KMS-11 (cell line): ENCODE data around the gene HPCAL1.

Source experiments
- H2AFZ ChIP-seq: fragments of 200-600 bp; sonication (generic); 2 replicates; pipeline ENCODE4 v1.6.1; 2016; ENCODE audit warnings: antibody characterized with exemption, mixed run types, low read depth
- H3K27ac ChIP-seq: fragments of 200-600 bp; sonication (generic); 2 replicates; pipeline ENCODE4 v1.6.1; 2016; ENCODE audit warnings: mild to moderate bottlenecking, mixed run types
- H3K27me3 ChIP-seq: fragments of 200-600 bp; sonication (generic); 2 replicates; pipeline ENCODE4 v1.6.1; 2017; ENCODE audit warnings: mild to moderate bottlenecking, low read depth, mixed run types, moderate library complexity; ENCODE audit not compliant: insufficient read depth
- H3K36me3 ChIP-seq: fragments of 200-600 bp; sonication (generic); 2 replicates; pipeline ENCODE4 v1.6.1; 2017; ENCODE audit warnings: mild to moderate bottlenecking, mixed run types; ENCODE audit not compliant: insufficient read depth
- H3K4me1 ChIP-seq: fragments of 200-600 bp; sonication (generic); 2 replicates; pipeline ENCODE4 v1.6.1; 2016; ENCODE audit warnings: mild to moderate bottlenecking, low read depth, mixed run types; ENCODE audit not compliant: poor library complexity, severe bottlenecking
- H3K4me2 ChIP-seq: fragments of 200-600 bp; sonication (generic); 2 replicates; pipeline ENCODE4 v1.7.0; 2016; ENCODE audit warnings: mild to moderate bottlenecking, mixed run types
- H3K4me3 ChIP-seq: fragments of 200-600 bp; sonication (generic); IDR thresholded peaks from 2 replicates; pipeline ENCODE4 v1.6.1; 2017; ENCODE audit warnings: low read depth, low read length, mixed read lengths; ENCODE audit not compliant: insufficient read depth
- H3K79me2 ChIP-seq: fragments of 200-600 bp; sonication (generic); 2 replicates; pipeline ENCODE4 v1.6.1; 2016; ENCODE audit warnings: low read depth, mixed run types; ENCODE audit not compliant: insufficient read depth
- H3K9ac ChIP-seq: fragments of 200-600 bp; sonication (generic); 2 replicates; pipeline ENCODE4 v1.6.1; 2016; ENCODE audit warnings: mild to moderate bottlenecking, mixed run types
- H4K20me1 ChIP-seq: fragments of 200-600 bp; sonication (generic); 2 replicates; pipeline ENCODE4 v1.6.1; 2016; ENCODE audit warnings: mild to moderate bottlenecking, mixed run types; ENCODE audit not compliant: insufficient read depth
- CTCF ChIP-seq: fragments of 200-600 bp; sonication (generic); conservative IDR thresholded peaks from 2 replicates; pipeline ENCODE4 v1.6.1; 2017; ENCODE audit warnings: low read depth, mild to moderate bottlenecking, antibody characterized with exemption, low read length, moderate library complexity, mixed read lengths

HPCAL1 gene

GRCh38 chr2:10400978-10401951 is 98.6 kb downstream of the HPCAL1 start:
- no peaks in the 10 kb centered on the region for H4K20me1 ChIP-seq
- no peaks in the 10 kb centered on the region for H3K27me3 ChIP-seq
- no peak overlapping the region for H3K27ac ChIP-seq
- H3K4me3 ChIP-seq, result no peak overlapping the region
- peaks cover 12% of the 10 kb centered on the region for H3K4me1 ChIP-seq
- no peaks in the 10 kb centered on the region for H3K36me3 ChIP-seq
- H3K79me2 ChIP-seq, result no peaks in the 10 kb centered on the region
- no peak for TF ChIP-seq CTCF
- H3K9ac ChIP-seq, result no peak overlapping the region
- H3K4me2 ChIP-seq, result no peak overlapping the region
- no peak overlapping the region for H2AFZ ChIP-seq

- H3K27me3 ChIP-seq, result no peaks in the 10 kb centered on the region
- H3K4me3 ChIP-seq, result no peak overlapping the region
- peaks cover 12% of the 10 kb centered on the region for H3K4me1 ChIP-seq
- no peak for TF ChIP-seq CTCF
- H3K27ac ChIP-seq, result no peak overlapping the region
- no peaks in the 10 kb centered on the region for H4K20me1 ChIP-seq
- no peaks in the 10 kb centered on the region for H3K79me2 ChIP-seq
- no peak overlapping the region for H3K9ac ChIP-seq
- H3K4me2 ChIP-seq, result no peak overlapping the region
- no peak overlapping the region for H2AFZ ChIP-seq
- no peaks in the 10 kb centered on the region for H3K36me3 ChIP-seq
Measured at GRCh38 chr2:10402062-10402585, 99.4 kb downstream of the HPCAL1 start.

- Histone ChIP-seq H3K27me3 (no peaks in the 10 kb centered on the region), H3K4me2 (no peak overlapping the region), H3K4me1 (peaks cover 15% of the 10 kb centered on the region), H3K27ac (no peak overlapping the region), H3K79me2 (no peaks in the 10 kb centered on the region), H3K4me3 (no peak overlapping the region), H3K9ac (no peak overlapping the region), H3K36me3 (no peaks in the 10 kb centered on the region), H2AFZ (no peak overlapping the region), H4K20me1 (no peaks in the 10 kb centered on the region)
- no peak for TF ChIP-seq CTCF
Measured at GRCh38 chr2:10402653-10403215, 100.0 kb downstream of the HPCAL1 start.

GRCh38 chr2:10404324-10405143 is 101.8 kb downstream of the HPCAL1 start:
- H3K27me3 ChIP-seq, result no peaks in the 10 kb centered on the region
- H3K79me2 ChIP-seq, result no peaks in the 10 kb centered on the region
- no peak overlapping the region for H2AFZ ChIP-seq
- no peak overlapping the region for H3K4me2 ChIP-seq
- no peaks in the 10 kb centered on the region for H4K20me1 ChIP-seq
- peaks cover 33% of the 10 kb centered on the region for H3K4me1 ChIP-seq
- H3K4me3 ChIP-seq, result no peak overlapping the region
- no peaks in the 10 kb centered on the region for H3K36me3 ChIP-seq
- H3K9ac ChIP-seq, result no peak overlapping the region
- no peak overlapping the region for H3K27ac ChIP-seq
- TF ChIP-seq CTCF, result no peak
